Activated CD4-positive, alpha-beta T cell treated with anti-CD3 and anti-CD28 coated beads, Interleukin-10, Interleukin-2, amounts not matched to agents 100 ng/mL and 50 ng/mL, durations not matched to agents 16 hours and 8 hours (primary cell): Measurements from ENCODE around the gene MAPK1.
A peak's percentile ranks its signal among the peaks of the same experiment; 100 is the strongest.
"Not testable (repeated sequence)": the region's sequence is repeated elsewhere in the genome, so short reads cannot be mapped to it uniquely, and the experiment has no call there.

ENCODE experiments used
- DNase-seq: peaks from one replicate; pipeline ENCODE4 v3.0.0-alpha.2; 2020

Gene MAPK1

DNA sequence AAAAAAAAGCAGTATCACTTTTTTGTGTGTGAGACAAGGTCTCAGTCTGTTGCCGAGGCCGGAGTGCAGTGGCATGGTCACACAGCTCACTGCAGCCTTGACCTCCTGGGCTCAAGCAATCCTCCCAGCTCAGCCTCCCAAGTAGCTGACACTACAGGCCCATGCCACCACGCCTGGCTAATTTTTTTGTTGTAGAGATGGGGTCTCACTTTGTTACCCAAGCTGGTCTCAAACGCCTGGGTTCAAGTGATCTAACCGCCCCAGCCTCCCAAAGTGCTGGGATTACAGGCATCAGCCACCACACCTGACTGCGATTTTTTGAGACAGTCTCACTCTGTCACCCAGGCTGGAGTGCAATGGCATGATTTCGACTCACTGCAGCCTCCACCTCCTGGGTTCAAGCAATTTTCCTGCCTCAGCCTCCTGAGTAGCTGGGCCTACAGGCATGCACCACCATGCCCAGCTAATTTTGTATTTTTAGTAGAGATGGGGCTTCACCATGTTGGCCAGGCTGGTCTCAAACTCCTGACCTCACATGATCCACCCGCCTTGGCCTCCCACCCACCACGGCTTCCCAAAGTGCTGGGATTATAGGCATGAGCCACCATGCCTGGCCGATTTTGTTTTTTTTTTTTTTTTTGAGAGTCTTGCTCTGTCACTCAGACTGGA is 147.1 kb downstream of the MAPK1 start:
- not testable (repeated sequence) for DNase-seq

DNA sequence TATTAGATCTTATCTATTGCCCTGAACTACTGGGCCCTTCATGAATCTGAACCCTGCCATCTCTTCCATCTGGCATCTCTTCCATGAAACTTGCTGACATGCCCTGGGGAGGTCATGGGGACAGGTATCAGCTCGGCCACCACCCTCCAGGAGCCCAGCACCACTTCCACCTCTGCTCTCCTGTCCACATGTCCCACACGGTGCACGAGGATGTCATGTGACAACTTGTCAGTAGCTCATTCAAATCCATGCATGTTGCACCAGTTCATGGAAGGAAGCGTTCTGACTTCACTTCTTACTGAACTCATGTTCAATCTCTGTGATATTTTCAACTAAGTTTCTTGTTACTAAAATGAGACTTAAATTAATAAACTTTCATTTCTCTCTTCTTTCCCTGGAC is 148.4 kb downstream of the MAPK1 start:
- no peak for DNase-seq

DNA sequence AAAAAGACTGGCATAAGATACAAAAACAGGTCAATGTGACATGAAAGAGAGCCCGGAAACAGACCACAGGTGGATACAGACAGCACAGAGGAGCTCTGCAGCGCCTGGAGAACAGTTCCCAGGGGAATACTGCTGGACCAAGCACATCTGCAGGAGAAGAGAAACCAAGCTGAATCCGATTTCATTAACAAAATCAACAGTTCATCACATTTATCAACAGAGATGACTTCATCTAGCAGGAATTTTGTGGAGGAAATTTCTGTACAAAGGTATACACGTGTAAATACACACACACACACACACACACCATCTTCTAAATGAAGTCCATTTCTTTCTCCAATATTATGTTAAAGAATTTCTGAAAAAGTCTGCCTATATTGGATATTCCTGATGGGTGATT is 148.9 kb downstream of the MAPK1 start:
- no peak for DNase-seq

DNA sequence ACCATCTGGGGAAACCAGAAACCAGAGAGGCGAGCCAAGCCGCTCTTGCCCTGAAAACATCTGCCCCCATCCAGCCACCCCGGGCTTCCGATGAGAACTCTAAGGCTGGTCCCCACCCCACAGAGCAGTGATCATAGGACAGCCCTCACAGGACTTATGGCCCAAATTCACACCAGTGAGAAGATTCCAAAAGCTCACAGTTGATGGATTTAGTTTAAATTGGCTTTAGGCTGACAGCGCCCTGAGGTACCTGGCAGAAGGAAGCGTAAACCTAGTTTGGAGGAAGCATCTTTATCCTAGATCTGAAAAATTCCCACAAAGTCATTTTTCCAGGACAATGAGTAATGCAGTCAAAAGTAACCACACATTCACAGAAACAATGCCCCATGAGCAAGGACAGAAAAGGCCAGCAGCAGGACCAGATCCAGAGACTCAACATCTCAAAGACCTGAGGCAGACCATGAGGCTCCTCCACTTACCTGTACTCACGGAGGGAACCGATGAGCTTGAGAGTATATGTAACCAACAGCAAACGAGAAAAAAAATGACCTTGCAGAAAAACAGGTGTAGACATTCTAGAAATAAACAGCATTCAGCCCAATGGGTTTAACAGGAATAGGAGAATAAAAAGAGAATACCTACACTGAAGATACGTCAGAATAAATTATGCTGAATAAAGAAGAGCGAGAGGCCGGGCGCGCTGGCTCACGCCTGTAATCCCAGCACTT is 150.9 kb downstream of the MAPK1 start:
- not testable (repeated sequence) for DNase-seq

DNA sequence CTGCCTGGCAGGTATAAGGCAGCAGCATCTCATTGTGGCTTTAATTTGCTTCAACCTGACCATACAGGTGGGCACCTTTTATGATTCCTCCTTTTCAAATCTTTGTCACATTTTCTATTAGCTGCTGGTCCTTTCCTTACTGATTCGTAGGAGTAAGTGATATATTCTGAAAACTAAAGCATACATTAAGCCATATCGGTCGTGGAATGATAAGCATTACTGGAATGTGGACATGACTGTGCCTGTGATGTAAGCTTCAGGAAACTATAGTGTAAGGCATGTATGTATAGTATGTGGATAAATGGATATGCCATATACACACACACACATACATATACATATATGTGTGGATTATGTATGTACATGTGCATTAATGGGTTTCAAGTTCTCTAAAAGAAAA is 152.7 kb downstream of the MAPK1 start:
- no peak for DNase-seq

- DNase-seq, result no peak
Observed at GRCh38 chr22:21714059-21714770, 153.2 kb downstream of the MAPK1 start.

DNA sequence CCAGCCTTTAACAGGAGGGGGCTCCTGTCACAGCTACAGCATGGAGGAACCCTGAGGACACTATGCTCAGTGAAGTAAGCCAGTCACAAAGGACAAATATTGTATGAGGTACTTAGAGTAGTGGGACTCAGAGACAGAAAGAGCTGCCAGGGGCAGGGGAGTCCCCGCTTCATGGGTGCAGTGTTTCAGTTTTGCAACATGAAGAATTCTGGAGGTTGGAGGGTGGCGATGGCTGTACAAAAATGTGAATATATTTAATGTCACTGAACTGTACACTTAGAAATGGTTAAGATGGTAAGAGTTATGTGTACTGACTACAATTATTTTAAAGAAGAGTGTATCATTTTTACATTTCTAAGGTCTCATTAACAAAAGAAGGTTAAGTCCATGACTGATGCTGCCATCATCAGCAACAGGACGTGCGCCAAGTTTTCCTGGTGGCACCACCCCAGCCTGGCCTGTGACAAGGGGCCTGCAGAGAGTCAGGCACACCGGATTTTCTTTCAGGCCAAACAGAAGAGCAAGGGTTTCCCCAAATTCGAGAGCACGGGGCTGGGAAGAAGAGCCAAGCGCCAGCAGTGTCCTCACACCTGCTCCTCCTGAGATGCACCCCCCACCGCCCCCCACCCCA is 153.9 kb downstream of the MAPK1 start:
- no peak for DNase-seq

DNA sequence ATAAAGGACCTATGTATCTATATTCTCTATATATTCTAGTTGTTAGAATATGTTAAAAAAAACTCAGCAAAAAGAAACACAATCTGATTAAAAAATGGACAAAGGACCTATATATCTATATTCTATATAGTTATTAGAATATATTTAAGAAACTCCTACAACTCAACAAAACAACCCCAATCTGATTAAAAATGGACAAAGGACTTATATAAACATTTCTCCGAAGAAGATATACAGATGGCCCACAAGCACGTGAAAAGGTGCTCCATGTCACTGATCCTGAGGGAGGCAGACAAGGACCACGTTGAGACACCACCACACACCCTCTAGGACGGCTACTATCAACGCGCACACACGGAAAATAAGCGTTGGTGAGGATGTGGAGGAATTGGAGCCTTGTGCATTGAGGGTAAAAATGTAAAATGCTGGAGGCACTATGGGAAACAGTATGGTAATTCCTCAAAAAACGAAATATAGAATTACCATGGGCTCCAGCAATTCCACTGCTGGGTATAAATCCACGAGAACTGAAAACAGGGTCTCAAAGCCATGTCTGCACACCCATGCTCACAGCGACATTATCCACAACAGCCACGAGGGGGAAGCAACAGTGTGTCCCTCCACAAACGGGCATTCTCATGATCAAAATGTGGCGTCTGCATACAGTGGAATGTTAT is 154.6 kb downstream of the MAPK1 start:
- peak; percentile 76 for DNase-seq

DNA sequence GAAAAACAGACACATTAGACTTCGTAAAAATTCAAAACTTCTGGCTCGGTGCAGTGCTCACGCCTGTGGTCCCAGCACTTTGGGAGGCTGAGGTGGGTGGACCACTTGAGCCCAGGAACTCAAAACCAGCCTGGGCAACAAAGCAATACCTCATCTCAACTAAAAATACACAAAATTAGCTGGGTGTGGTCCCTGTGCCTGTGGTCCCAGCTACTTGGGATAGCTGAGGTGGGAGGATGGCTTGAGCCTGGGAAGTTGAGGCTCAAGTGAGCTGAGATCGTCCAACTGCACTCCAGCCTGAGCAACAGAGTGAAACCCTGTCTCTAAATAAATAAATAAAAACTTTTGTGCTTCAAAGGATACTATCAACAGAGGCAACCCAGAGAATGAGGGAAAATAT is 155.6 kb downstream of the MAPK1 start:
- no peak for DNase-seq

DNA sequence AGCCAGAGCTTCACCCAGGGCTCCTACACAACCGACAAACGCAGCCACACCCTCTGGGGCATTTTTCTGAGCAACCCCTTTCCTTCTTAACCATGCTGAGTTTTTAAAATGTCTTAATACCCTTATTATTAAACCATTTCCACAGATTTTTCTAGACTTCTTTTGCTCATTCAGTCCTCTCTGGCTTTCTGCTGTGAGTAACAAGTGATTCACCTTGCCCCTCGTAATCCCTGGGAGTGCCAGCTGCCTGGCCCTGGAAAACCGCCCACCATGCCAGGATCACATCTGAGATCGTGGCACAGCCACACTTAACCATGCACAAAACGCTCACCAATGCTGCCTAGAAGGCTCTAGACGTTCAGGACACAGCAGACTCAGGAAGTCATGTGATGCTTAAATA is 157.3 kb downstream of the MAPK1 start:
- DNase-seq, result no peak

DNA sequence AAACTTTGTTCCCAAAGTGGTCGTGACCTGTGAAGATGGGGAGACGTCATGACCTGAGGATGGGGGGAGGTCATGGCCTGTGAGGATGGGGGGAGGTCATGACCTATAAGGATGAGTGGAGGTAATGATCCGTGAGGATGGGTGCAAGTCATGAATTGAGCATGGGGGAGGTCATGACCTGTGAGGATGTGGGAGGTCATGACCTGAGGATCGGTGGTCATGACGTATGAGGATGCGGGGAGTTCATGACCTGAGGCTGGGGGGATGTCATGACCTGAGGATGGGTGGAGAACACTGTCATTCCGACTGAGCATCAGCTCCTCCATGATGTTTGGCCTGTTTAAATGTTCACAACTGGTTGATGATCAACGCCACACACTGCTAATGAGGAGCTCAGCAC is 157.8 kb downstream of the MAPK1 start:
- no peak for DNase-seq

GRCh38 chr22:21708960-21709359 is 158.5 kb downstream of the MAPK1 start:
- no peak for DNase-seq

DNA sequence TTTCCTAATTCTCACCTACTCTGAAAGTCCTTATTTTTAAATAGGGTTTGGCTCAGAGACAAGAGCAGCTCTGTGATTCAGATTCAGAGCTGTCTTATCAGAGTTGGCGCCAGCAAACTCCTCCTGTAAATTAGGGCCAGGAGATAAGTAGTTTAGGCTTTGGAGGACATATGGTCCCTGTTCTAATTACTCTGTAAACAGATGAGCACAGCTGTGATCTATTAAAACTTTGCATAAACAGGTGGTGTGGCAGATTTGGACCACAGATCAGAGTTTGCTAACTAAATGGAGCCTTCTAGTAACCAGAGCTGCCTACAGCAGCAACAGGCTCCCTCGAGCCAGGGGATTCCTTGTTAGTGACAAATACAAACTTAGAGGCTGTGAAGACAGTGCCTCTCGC is 159.8 kb downstream of the MAPK1 start:
- DNase-seq, result no peak
